Calu3 (cell line): ENCODE measurements around the gene NDUFA13. TPM values are rescaled to one million over a fixed set of nuclear protein-coding genes. Genes with fewer than 3 reads are reported as not detected.

Experiments
- BruUV-seq: library from RNA; stranded (reverse); fragments of 400-500 nt; replicated peaks from 2 replicates; lab custom pipeline; 2021; lab: Mats Ljungman, UMichigan
- CTCF ChIA-PET: fragments of 300-600 bp; sonication (Branson Sonifier 250); formaldehyde crosslinking; loops from one replicate; lab custom pipeline; 2022; ENCODE audit warnings: antibody characterized with exemption; lab: Charles Lee
- DNase-seq: peaks from one replicate; pipeline ENCODE4 v3.0.0; 2022
- H3K27ac Mint-ChIP-seq: one replicate; pipeline ENCODE4 v1.8.0; 2022; ENCODE audit warnings: mixed read lengths; ENCODE audit not compliant: unreplicated experiment
- H3K27me3 Mint-ChIP-seq: one replicate; pipeline ENCODE4 v1.8.0; 2022; ENCODE audit warnings: mixed read lengths; ENCODE audit not compliant: unreplicated experiment
- H3K36me3 Mint-ChIP-seq: one replicate; pipeline ENCODE4 v1.8.0; 2022; ENCODE audit warnings: mild to moderate bottlenecking, moderate library complexity, mixed read lengths; ENCODE audit not compliant: insufficient read depth, unreplicated experiment
- H3K4me1 Mint-ChIP-seq: one replicate; pipeline ENCODE4 v1.8.0; 2022; ENCODE audit warnings: mild to moderate bottlenecking, low read depth, mixed read lengths; ENCODE audit not compliant: unreplicated experiment
- H3K4me3 Mint-ChIP-seq: one replicate; pipeline ENCODE4 v1.8.0; 2022; ENCODE audit warnings: mild to moderate bottlenecking, low read depth, moderate library complexity, mixed read lengths; ENCODE audit not compliant: unreplicated experiment
- H3K9me3 Mint-ChIP-seq: one replicate; pipeline ENCODE4 v1.8.0; 2022; ENCODE audit warnings: low read depth, mixed read lengths; ENCODE audit not compliant: unreplicated experiment
- CTCF ChIP-seq: fragments of 200-600 bp; IDR thresholded peaks from one replicate; pipeline ENCODE4 v1.8.0; 2022; ENCODE audit warnings: antibody characterized with exemption; ENCODE audit not compliant: unreplicated experiment
- intact Hi-C: fragments of 100-400 bp; cut with micrococcal nuclease; formaldehyde crosslinking; loops from one replicate; pipeline ENCODE4 v1.10.0; 2022; ENCODE audit not compliant: unreplicated experiment
- total RNA-seq: library from RNA; stranded (reverse); gene quantifications from 2 replicates; pipeline ENCODE4 v1.2.3, GENCODE V29; 2022

NDUFA13 gene
- total RNA-seq, 1 experiment from 2014 or later: 191 TPM

GRCh38 chr19:19482809-19483596 is 33.0 kb upstream of the NDUFA13 start:
- intact Hi-C loops: no loop called here
- Mint-ChIP-seq H3K4me1 (peaks cover 8% of the 10 kb centered on the region), H3K4me3 (no peak overlapping the region), H3K27ac (no peak overlapping the region), H3K27me3 (no peaks in the 10 kb centered on the region), H3K36me3 (peaks cover 19% of the 10 kb centered on the region), H3K9me3 (no peaks in the 10 kb centered on the region)
- CTCF ChIA-PET: interaction anchor here (0.5 to 0.7 kb wide), 2 partner anchors 32 to 43 kb away, joined by 4 to 5 read pairs; no protein-coding TSS in a partner anchor
- BruUV-seq: no TSS peak
- DNase-seq: no peak
- no peak for TF ChIP-seq CTCF

GRCh38 chr19:19485161-19485997 is 30.6 kb upstream of the NDUFA13 start:
- BruUV-seq: no TSS peak
- CTCF ChIA-PET: no interaction called here
- TF ChIP-seq CTCF: no peak

GRCh38 chr19:19485998-19486290 is 30.1 kb upstream of the NDUFA13 start:
- CTCF ChIA-PET: no interaction called here
- H3K27me3 Mint-ChIP-seq: no peaks in the 10 kb centered on the region
- H3K4me3 Mint-ChIP-seq: no peak overlapping the region
- DNase-seq: no peak
- peaks cover 34% of the 10 kb centered on the region for H3K36me3 Mint-ChIP-seq
- H3K27ac Mint-ChIP-seq: no peak overlapping the region
- no peaks in the 10 kb centered on the region for H3K9me3 Mint-ChIP-seq
- H3K4me1 Mint-ChIP-seq: peaks cover 34% of the 10 kb centered on the region
- TF ChIP-seq CTCF: no peak
- intact Hi-C loops: loop anchor here (5.0 kb wide), 1 partner anchor 79 kb away; the partner anchor contains the start of gene GATAD2A
- BruUV-seq: no TSS peak

More at GRCh38 chr19:19485161-19485997, 30.6 kb upstream of the NDUFA13 start:
- no peak overlapping the region for H3K4me3 Mint-ChIP-seq
- intact Hi-C loops: loop anchor here (5.0 kb wide), 1 partner anchor 78 kb away; the partner anchor contains the start of gene GATAD2A
- H3K36me3 Mint-ChIP-seq: peaks cover 30% of the 10 kb centered on the region
- H3K27ac Mint-ChIP-seq: no peak overlapping the region
- no peaks in the 10 kb centered on the region for H3K27me3 Mint-ChIP-seq
- H3K9me3 Mint-ChIP-seq: no peaks in the 10 kb centered on the region
- peaks cover 29% of the 10 kb centered on the region for H3K4me1 Mint-ChIP-seq
- no peak for DNase-seq

- Mint-ChIP-seq H3K27me3 (no peaks in the 10 kb centered on the region), H3K9me3 (no peaks in the 10 kb centered on the region), H3K27ac (no peak overlapping the region), H3K4me3 (no peak overlapping the region), H3K36me3 (peaks cover 34% of the 10 kb centered on the region), H3K4me1 (peaks cover 34% of the 10 kb centered on the region)
- BruUV-seq: no TSS peak
- intact Hi-C loops: loop anchor here (5.0 kb wide), 1 partner anchor 79 kb away; the partner anchor contains the start of gene GATAD2A
- DNase-seq: no peak
- no peak for TF ChIP-seq CTCF
- CTCF ChIA-PET: no interaction called here
Observed at GRCh38 chr19:19486343-19487076, 29.5 kb upstream of the NDUFA13 start.
